ENCODE data around the gene ZNF382. TPM values are rescaled to one million over a fixed set of nuclear protein-coding genes. Genes with fewer than 3 reads are reported as not detected.

Gene ZNF382
- total RNA-seq, 2 experiments from 2014 or later: 10.9 to 14.8 TPM

DNA sequence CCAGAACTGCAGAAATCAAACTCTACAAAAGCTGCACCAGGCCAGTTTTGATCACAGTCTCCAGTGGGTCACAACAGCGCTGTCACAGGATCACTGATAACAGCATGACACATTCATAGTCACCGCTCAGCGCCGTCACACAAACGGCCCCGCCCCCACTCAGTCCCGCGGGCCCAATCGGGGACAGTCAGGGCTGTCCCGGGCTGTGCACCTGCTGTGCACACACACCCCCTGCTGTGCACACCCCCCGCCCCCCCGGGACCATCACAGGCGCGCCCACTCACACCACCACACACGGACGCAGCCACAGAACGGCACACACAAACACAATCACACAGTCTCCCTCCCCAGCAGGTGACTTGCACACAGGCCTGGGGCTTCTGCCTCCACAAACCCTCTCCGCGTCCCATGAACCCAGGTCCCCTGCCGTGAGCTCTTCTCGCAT is 435 bp upstream of the ZNF382 start:
- Mint-ChIP-seq H3K27me3 (no peaks in the 10 kb centered on the region), H3K27ac (peak overlapping the region; percentile 95), H3K9me3 (peaks cover 21% of the 10 kb centered on the region), H3K36me3 (peaks cover 36% of the 10 kb centered on the region), H3K4me1 (ENCODE audit: low read depth) (peaks cover 24% of the 10 kb centered on the region), H3K4me3 (peak overlapping the region; percentile 92)
- intact Hi-C loops (cut with micrococcal nuclease): loop anchor here (1.0 to 10.0 kb wide), 7 partner anchors 31 to 390 kb away; partner anchors contain the start of genes ZNF146, ZNF260, ZNF345 and ZNF529
- POLR2A ChIA-PET: interaction anchor here (0.6 to 1.9 kb wide), 9 partner anchors 31 to 863 kb away, joined by 3 to 20 read pairs (median 5); partner anchors contain the start of genes ZFP14, ZNF146, ZNF345 and ZNF420
- CTCF ChIA-PET: interaction anchor here (0.8 to 1.2 kb wide), 4 partner anchors 115 to 956 kb away, joined by 3 to 4 read pairs (median 3); partner anchors contain the start of genes ZNF146, ZNF565 and ZNF566
- DNase-seq: peak; percentile 94

DNA sequence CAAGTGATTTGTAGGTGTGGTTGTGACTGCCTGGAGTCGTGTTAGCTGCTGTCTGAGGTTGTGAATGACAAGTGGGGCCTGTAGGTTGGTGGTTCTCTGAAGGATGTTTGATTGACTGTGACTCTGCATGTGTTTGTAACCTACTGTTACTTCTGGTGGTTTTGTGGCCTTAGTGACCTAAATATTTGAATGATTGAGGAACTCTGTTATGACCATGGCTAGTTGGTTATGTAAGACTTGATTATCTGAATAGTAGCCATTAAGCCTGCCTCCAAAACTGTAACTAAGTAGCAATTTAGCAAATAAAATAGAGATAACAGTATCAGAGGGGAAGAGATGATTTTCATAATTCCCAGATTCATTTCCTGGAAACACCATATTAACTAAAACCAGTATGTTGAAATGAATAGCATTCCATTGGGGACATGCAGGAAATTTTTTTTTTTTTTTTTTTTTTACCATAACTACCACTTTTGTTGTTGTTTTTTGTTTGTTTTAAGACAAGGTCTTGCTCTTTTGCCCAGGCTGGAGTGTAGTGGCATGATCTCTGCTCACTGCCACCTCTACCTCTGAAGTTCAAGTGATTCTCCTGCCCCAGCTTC is 865 bp downstream of the ZNF382 start:
- ChIA-PET CTCF (interaction anchor here (1.2 kb wide), 1 partner anchor 117 kb away, joined by 3 read pairs; the partner anchor contains the start of gene ZNF566), POLR2A (interaction anchor here (1.2 to 1.9 kb wide), 6 partner anchors 33 to 472 kb away, joined by 5 to 20 read pairs (median 7); partner anchors contain the start of genes ZNF146, ZNF345, ZNF420 and ZNF461)
- Mint-ChIP-seq H3K36me3 (peaks cover 46% of the 10 kb centered on the region), H3K4me1 (ENCODE audit: low read depth) (peaks cover 24% of the 10 kb centered on the region), H3K4me3 (peak overlapping the region; percentile 92), H3K27me3 (no peaks in the 10 kb centered on the region), H3K9me3 (peaks cover 22% of the 10 kb centered on the region), H3K27ac (peak overlapping the region; percentile 95)
- intact Hi-C loops (cut with micrococcal nuclease): loop anchor here (1.0 to 10.0 kb wide), 6 partner anchors 78 to 391 kb away; partner anchors contain the start of genes ZNF146, ZNF260, ZNF345 and ZNF565
- DNase-seq: no peak

DNA sequence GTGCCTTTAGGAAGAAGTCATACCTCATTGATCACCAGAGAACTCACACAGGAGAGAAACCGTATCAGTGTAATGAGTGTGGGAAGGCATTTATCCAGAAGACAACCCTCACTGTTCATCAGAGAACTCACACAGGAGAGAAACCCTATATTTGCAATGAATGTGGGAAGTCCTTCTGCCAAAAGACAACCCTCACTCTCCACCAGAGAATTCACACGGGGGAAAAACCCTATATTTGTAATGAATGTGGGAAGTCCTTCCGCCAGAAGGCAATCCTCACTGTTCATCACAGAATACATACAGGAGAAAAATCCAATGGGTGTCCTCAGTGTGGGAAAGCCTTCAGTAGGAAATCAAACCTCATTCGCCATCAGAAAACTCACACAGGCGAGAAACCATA is 21.9 kb downstream of the ZNF382 start:
- Mint-ChIP-seq H3K4me3 (no peak overlapping the region), H3K36me3 (peaks cover 69% of the 10 kb centered on the region)

DNA sequence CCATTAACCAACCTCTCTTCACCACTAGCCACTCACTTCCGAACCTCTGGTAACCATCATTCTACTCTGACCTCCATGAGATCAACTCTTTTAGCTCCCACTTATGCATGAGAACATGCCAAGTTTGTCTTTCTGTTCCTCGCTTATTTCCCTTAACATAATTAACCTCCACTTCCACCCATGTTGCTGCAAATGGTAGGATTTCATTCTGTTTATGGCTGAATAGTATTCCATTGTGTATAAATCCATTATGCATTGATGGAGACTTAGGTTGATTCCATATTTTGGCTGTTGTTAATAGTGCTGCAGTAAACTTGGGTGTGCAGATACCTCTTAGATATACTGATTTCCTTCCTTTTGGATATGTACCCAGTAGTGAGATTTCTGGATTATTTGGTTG is 30.2 kb downstream of the ZNF382 start:
- no peak for DNase-seq
- ChIA-PET CTCF (no interaction called here), POLR2A (interaction anchor here (0.6 kb wide), 1 partner anchor 292 kb away, joined by 3 read pairs; no protein-coding TSS in a partner anchor)
- Mint-ChIP-seq H3K27ac (no peak overlapping the region), H3K4me1 (ENCODE audit: low read depth) (no peaks in the 10 kb centered on the region), H3K4me3 (no peak overlapping the region), H3K9me3 (peaks cover 88% of the 10 kb centered on the region), H3K27me3 (no peaks in the 10 kb centered on the region), H3K36me3 (peaks cover 62% of the 10 kb centered on the region)
- intact Hi-C loops (cut with micrococcal nuclease): no loop called here

More for the DNA sequence above, 21.9 kb downstream of the ZNF382 start:
- Mint-ChIP-seq H3K9me3 (peaks cover 83% of the 10 kb centered on the region), H3K27me3 (no peaks in the 10 kb centered on the region), H3K27ac (no peak overlapping the region), H3K4me1 (ENCODE audit: low read depth) (no peaks in the 10 kb centered on the region)
- ChIA-PET POLR2A (no interaction called here), CTCF (no interaction called here)
- DNase-seq: no peak
- intact Hi-C loops (cut with micrococcal nuclease): no loop called here

DNA sequence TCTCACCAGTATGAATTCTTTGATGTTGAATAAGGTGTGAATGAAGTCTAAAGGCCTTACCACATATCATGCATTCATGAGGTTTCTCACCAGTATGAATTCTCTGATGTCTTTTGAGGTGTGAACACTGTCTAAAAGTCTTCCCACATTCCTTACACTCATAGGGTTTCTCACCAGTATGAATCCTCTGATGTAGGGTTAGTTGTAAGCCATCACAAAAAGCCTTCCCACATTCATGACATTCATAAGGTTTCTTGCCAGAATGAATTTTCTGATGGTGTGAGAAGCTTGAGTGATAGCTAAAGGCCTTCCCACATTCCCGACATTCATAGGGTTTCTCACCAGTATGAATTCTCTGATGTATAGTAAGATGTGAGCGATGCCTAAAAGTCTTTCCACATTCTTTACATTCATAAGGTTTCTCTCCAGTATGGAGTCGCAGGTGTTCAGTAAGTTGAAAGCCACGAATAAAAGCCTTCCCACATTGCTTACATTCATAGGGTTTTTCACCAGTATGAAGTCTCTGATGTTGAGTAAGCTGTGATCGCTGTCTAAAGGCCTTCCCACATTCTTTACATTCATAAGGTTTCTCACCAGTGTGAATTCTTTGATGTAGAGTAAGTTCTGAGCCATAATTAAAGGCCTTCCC is 33.9 kb downstream of the ZNF382 start:
- CTCF ChIA-PET: no interaction called here
- no peak overlapping the region for H3K4me3 Mint-ChIP-seq
- POLR2A ChIA-PET: no interaction called here
- intact Hi-C loops (cut with micrococcal nuclease): no loop called here
- peaks cover 83% of the 10 kb centered on the region for H3K9me3 Mint-ChIP-seq
- DNase-seq: no peak
- H3K36me3 Mint-ChIP-seq: peaks cover 70% of the 10 kb centered on the region
- H3K27me3 Mint-ChIP-seq: no peaks in the 10 kb centered on the region
- H3K27ac Mint-ChIP-seq: no peak overlapping the region
- no peaks in the 10 kb centered on the region for H3K4me1 Mint-ChIP-seq (ENCODE audit: low read depth)

DNA sequence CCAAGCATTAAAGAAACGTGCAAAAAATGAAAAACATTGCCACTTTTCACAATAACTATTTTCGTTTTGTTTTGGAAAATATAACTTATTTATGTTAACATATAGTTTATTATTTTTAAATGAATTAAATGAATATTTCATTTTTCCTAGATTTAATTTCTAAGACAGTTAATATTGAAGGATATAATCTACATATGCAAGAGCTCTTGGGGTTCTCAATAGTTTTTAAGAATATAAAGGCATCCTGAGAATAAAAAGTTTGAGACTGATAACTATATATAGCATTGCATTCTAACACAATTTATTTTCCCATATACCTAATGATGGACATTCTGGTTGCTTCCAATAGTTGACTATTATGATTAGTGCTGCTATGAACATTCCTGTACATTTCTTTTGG is 41.6 kb downstream of the ZNF382 start:
- peaks cover 62% of the 10 kb centered on the region for H3K36me3 Mint-ChIP-seq
- H3K4me1 Mint-ChIP-seq (ENCODE audit: low read depth): no peaks in the 10 kb centered on the region
- intact Hi-C loops (cut with micrococcal nuclease): no loop called here
- H3K4me3 Mint-ChIP-seq: no peak overlapping the region
- no peak for DNase-seq
- CTCF ChIA-PET: no interaction called here
- POLR2A ChIA-PET: no interaction called here
- H3K9me3 Mint-ChIP-seq: peaks cover 55% of the 10 kb centered on the region
- H3K27me3 Mint-ChIP-seq: no peaks in the 10 kb centered on the region
- no peak overlapping the region for H3K27ac Mint-ChIP-seq

DNA sequence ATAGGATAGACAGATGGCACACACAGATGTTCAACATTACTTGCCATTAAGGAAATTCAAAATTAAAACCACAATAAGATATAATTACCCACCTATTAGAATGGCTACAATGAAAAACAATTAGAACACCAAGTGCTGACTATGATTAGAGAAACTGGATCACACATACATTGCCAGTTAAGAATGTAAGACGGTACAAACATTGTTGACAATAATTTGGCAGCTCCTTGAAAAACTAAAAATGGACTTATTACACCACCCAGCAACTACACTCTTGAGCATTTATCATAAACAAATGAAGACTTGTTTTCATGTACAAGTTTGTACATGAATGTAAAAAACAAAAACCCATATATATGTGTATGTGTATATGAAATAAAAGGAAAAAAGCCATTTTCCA is 47.8 kb downstream of the ZNF382 start:
- DNase-seq: no peak
- CTCF ChIA-PET: no interaction called here
- Mint-ChIP-seq H3K4me1 (ENCODE audit: low read depth) (no peaks in the 10 kb centered on the region), H3K9me3 (peaks cover 58% of the 10 kb centered on the region), H3K27me3 (no peaks in the 10 kb centered on the region), H3K27ac (no peak overlapping the region), H3K36me3 (peaks cover 71% of the 10 kb centered on the region), H3K4me3 (no peak overlapping the region)
- intact Hi-C loops (cut with micrococcal nuclease): no loop called here
- POLR2A ChIA-PET: no interaction called here

DNA sequence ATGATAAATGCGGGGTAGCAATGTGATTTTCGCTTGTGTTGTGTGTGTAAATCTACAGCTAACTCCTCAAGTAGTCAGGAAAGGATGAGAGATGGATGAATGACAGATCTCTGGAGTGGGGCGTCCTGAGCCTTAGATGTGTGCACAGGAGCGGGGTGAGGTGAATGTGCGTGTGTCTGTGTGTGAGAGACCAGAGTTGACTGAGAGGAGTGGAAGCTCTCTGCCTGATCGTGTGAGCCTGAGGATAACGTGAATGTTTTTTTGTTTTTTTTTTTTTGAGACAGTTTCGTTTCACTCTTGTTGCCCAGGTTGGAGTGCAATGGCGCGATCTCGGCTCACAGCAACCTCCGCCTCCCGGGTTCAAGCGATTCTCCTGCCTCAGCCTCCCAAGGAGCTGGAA is 60.7 kb downstream of the ZNF382 start:
- intact Hi-C loops (cut with micrococcal nuclease): loop anchor here (1.0 to 5.0 kb wide), 4 partner anchors 21 to 177 kb away; partner anchors contain the start of genes ZNF260, ZNF529, ZNF566 and ZNF567
- Mint-ChIP-seq H3K27me3 (no peaks in the 10 kb centered on the region), H3K9me3 (peaks cover 56% of the 10 kb centered on the region), H3K4me1 (ENCODE audit: low read depth) (peaks cover 28% of the 10 kb centered on the region), H3K36me3 (peaks cover 61% of the 10 kb centered on the region), H3K4me3 (peak overlapping the region; percentile 94), H3K27ac (peak overlapping the region; percentile 61)
- POLR2A ChIA-PET: interaction anchor here (1.9 kb wide), 1 partner anchor 22 kb away, joined by 4 read pairs; the partner anchor contains the start of gene ZNF567
- DNase-seq: no peak
- CTCF ChIA-PET: no interaction called here

DNA sequence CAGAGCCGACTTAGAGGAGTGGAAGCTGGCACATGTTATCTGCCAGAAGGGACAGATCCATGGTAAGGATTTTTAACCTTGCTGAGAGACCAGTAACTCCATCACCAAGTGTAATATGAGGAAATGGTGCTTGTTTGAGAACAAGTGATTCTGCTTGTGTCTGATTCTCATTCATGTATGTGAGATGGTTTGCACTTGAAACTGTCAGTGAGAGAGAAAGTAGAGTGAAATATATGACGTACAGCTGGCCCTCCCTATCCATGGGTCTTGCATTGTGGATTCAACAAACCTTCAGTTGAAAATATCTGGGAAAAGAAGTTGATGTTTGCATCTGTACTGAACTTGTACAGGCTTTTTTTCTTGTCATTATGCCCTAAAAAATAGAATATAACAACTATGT is 63.5 kb downstream of the ZNF382 start:
- intact Hi-C loops (cut with micrococcal nuclease): loop anchor here (5.0 kb wide), 1 partner anchor 96 kb away; the partner anchor contains the start of gene ZNF529
- Mint-ChIP-seq H3K27ac (no peak overlapping the region), H3K4me3 (peak overlapping the region; percentile 34), H3K9me3 (peaks cover 66% of the 10 kb centered on the region), H3K36me3 (peaks cover 70% of the 10 kb centered on the region), H3K27me3 (no peaks in the 10 kb centered on the region), H3K4me1 (ENCODE audit: low read depth) (peaks cover 28% of the 10 kb centered on the region)
- ChIA-PET CTCF (no interaction called here), POLR2A (no interaction called here)
- no peak for DNase-seq

DNA sequence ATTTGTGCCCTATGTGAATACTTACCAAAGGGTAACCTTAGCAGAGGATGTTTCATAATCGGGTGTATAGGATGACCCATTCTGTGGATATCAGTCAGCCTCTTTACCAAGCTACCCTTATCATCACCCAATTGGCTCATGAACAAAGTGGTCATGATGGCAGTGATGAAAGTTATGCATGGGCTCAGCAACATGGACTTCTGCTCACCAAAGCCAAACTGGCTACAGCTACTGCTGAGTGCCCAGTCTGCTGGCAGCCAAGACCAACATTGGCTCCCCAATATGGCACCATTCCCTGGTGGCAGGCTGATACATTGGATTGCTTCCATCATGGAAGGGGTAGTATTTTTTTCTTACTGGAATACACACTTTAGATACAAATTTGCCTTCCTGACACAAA is 67.3 kb downstream of the ZNF382 start:
- no peaks in the 10 kb centered on the region for H3K27me3 Mint-ChIP-seq
- intact Hi-C loops (cut with micrococcal nuclease): no loop called here
- H3K4me3 Mint-ChIP-seq: no peak overlapping the region
- peaks cover 56% of the 10 kb centered on the region for H3K9me3 Mint-ChIP-seq
- peaks cover 51% of the 10 kb centered on the region for H3K36me3 Mint-ChIP-seq
- H3K27ac Mint-ChIP-seq: no peak overlapping the region
- peaks cover 12% of the 10 kb centered on the region for H3K4me1 Mint-ChIP-seq (ENCODE audit: low read depth)
- no peak for DNase-seq
- CTCF ChIA-PET: no interaction called here
- POLR2A ChIA-PET: interaction anchor here (1.1 kb wide), 1 partner anchor 144 kb away, joined by 3 read pairs; the partner anchor contains the start of gene ZNF260

DNA sequence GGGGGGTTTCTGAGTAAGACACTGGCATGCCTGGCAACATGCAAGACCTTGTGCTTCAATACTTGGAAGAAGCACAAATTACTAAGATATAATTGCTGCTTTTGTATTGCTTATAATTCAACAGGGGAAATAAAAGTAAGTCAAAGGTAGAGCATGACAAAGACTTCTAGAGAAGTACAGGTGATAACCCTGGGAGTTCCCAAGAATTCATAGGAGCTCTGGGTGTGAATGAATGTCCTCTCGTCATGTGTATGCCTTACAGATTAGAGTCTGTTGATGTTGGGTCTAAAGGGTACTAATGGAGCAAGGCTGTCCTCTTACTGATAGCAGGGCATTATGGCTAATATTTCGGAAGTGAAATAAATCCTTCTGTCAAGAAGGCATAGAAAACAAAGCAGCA is 69.1 kb downstream of the ZNF382 start:
- ChIA-PET CTCF (no interaction called here), POLR2A (no interaction called here)
- Mint-ChIP-seq H3K4me3 (no peak overlapping the region), H3K4me1 (ENCODE audit: low read depth) (peaks cover 2% of the 10 kb centered on the region), H3K36me3 (peaks cover 58% of the 10 kb centered on the region), H3K9me3 (peaks cover 62% of the 10 kb centered on the region), H3K27me3 (no peaks in the 10 kb centered on the region), H3K27ac (no peak overlapping the region)
- no peak for DNase-seq
- intact Hi-C loops (cut with micrococcal nuclease): no loop called here

DNA sequence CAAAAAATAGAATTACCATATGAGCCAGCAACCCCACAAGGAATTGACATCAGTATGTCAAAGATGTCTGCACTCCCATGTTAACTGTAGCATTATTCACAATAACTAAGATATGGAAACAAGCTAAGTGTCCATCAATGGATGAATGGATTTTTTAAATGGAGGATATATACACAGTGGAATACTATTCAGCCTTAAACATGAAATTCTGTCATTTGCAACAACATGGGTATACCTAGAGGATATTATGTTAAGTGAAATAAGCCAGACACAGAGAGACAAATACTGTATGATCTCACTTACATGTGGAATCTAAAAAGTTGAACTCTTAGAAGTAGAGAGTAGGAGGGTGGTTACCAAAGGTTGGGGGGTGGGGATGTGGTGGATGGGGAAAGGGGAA is 74.3 kb downstream of the ZNF382 start:
- intact Hi-C loops (cut with micrococcal nuclease): no loop called here
- POLR2A ChIA-PET: no interaction called here

More for the DNA sequence above, 74.3 kb downstream of the ZNF382 start:
- H3K36me3 Mint-ChIP-seq: peaks cover 52% of the 10 kb centered on the region
- CTCF ChIA-PET: no interaction called here
- no peak overlapping the region for H3K27ac Mint-ChIP-seq
- no peaks in the 10 kb centered on the region for H3K4me1 Mint-ChIP-seq (ENCODE audit: low read depth)
- no peak for DNase-seq
- no peak overlapping the region for H3K4me3 Mint-ChIP-seq
- H3K9me3 Mint-ChIP-seq: peaks cover 46% of the 10 kb centered on the region
- H3K27me3 Mint-ChIP-seq: no peaks in the 10 kb centered on the region

Measured in activated CD4-positive, alpha-beta memory T cell treated with anti-CD3 and anti-CD28 coated beads for 36 hours (primary cell).